Mesendoderm (in vitro differentiated cells): ENCODE results near the gene CLDN2.
A peak's percentile ranks its signal among the peaks of the same experiment; 100 is the strongest.
"Not testable (repeated sequence)": the region's sequence is repeated elsewhere in the genome, so short reads cannot be mapped to it uniquely, and the experiment has no call there.

Experiments
- DNase-seq: peaks from one replicate; pipeline ENCODE4 v3.0.0; 2013
- H2AK5ac ChIP-seq: 2 replicates; pipeline ENCODE4 v1.6.1; 2013; ENCODE audit warnings: low read length, inconsistent platforms
- H2BK120ac ChIP-seq: 2 replicates; pipeline ENCODE4 v1.6.1; 2013; ENCODE audit warnings: low read depth, mild to moderate bottlenecking, low read length, moderate library complexity, mixed read lengths
- H2BK15ac ChIP-seq: replicated peaks from 2 replicates; pipeline ENCODE4 v1.6.1; 2013; ENCODE audit warnings: low read depth, mild to moderate bottlenecking, moderate library complexity
- H2BK5ac ChIP-seq: 2 replicates; pipeline ENCODE4 v1.6.1; 2013; ENCODE audit warnings: low read length, inconsistent platforms
- H3K18ac ChIP-seq: 2 replicates; pipeline ENCODE4 v1.6.1; 2013; ENCODE audit warnings: mild to moderate bottlenecking, low read length, mixed read lengths
- H3K23ac ChIP-seq: one replicate; pipeline ENCODE4 v1.6.1; 2013; ENCODE audit warnings: low read length
- H3K27ac ChIP-seq: 2 replicates; pipeline ENCODE4 v1.5.1; 2013; ENCODE audit warnings: low read depth, mild to moderate bottlenecking, inconsistent platforms, low read length, moderate library complexity
- H3K27me3 ChIP-seq: 2 replicates; pipeline ENCODE4 v1.6.1; 2013; ENCODE audit warnings: low read length, control low read depth, mild to moderate bottlenecking, inconsistent platforms; ENCODE audit not compliant: insufficient read depth, poor library complexity
- H3K36me3 ChIP-seq: 2 replicates; pipeline ENCODE4 v1.6.1; 2013; ENCODE audit warnings: low read length, inconsistent platforms; ENCODE audit not compliant: control insufficient read depth, insufficient read depth
- H3K4ac ChIP-seq: one replicate; pipeline ENCODE4 v1.6.1; 2013; ENCODE audit warnings: low read depth, mild to moderate bottlenecking, low read length, moderate library complexity
- H3K4me1 ChIP-seq: 2 replicates; pipeline ENCODE4 v1.6.1; 2013; ENCODE audit warnings: low read depth, low read length, inconsistent platforms; ENCODE audit not compliant: control insufficient read depth
- H3K4me2 ChIP-seq: 2 replicates; pipeline ENCODE4 v1.6.1; 2013; ENCODE audit warnings: low read length
- H3K4me3 ChIP-seq: 2 replicates; pipeline ENCODE4 v1.5.1; 2013; ENCODE audit warnings: mild to moderate bottlenecking, low read length
- H3K56ac ChIP-seq: one replicate; pipeline ENCODE4 v1.6.1; 2013; ENCODE audit warnings: low read length
- H3K79me1 ChIP-seq: 2 replicates; pipeline ENCODE4 v1.6.1; 2013; ENCODE audit warnings: low read length, inconsistent platforms
- H3K79me2 ChIP-seq: 2 replicates; pipeline ENCODE4 v1.6.1; 2013; ENCODE audit warnings: mild to moderate bottlenecking, low read length; ENCODE audit not compliant: control insufficient read depth, insufficient read depth
- H3K9ac ChIP-seq: 2 replicates; pipeline ENCODE4 v1.6.1; 2013; ENCODE audit warnings: low read length, inconsistent platforms
- H4K5ac ChIP-seq: one replicate; pipeline ENCODE4 v1.6.1; 2013; ENCODE audit warnings: low read length
- H4K8ac ChIP-seq: one replicate; pipeline ENCODE4 v1.6.1; 2013; ENCODE audit warnings: low read depth, mild to moderate bottlenecking, control low read depth, low read length, moderate library complexity
- WGBS: extraction: QIAGEN DNeasy Blood & Tissue Kit; methylation state at CpG from one replicate; pipeline ENCODE4 v1.1.7; 2013; ENCODE audit warnings: low lambda C conversion rate, missing lambda C conversion rate; ENCODE audit not compliant: insufficient coverage; ENCODE audit errors: extremely low coverage; 5-methylcytosine and 5-hydroxymethylcytosine counted together

Gene CLDN2

GRCh38 chrX:106963111-106963510 lies 42.9 kb downstream of the CLDN2 start:
- Histone ChIP-seq H2BK5ac (no peak overlapping the region), H3K27ac (no peak overlapping the region), H2BK15ac (no peak overlapping the region), H3K18ac (no peak overlapping the region), H3K4ac (no peak overlapping the region), H3K9ac (no peak overlapping the region), H3K4me2 (no peak overlapping the region), H3K27me3 (no peaks in the 10 kb centered on the region), H3K36me3 (no peaks in the 10 kb centered on the region), H3K79me1 (no peaks in the 10 kb centered on the region), H2BK120ac (no peak overlapping the region), H3K4me3 (no peak overlapping the region), H3K4me1 (no peaks in the 10 kb centered on the region), H4K5ac (no peak overlapping the region), H2AK5ac (no peak overlapping the region), H3K56ac (no peak overlapping the region), H3K79me2 (no peaks in the 10 kb centered on the region), H4K8ac (no peak overlapping the region), H3K23ac (no peak overlapping the region)
- DNase-seq = no peak

- Histone ChIP-seq H3K4me1 (no peaks in the 10 kb centered on the region), H3K18ac (no peak overlapping the region), H2BK15ac (no peak overlapping the region), H3K27me3 (no peaks in the 10 kb centered on the region), H2BK5ac (no peak overlapping the region), H3K4me2 (no peak overlapping the region), H4K8ac (no peak overlapping the region), H3K9ac (no peak overlapping the region), H3K79me1 (no peaks in the 10 kb centered on the region), H3K79me2 (no peaks in the 10 kb centered on the region), H3K56ac (no peak overlapping the region), H3K36me3 (no peaks in the 10 kb centered on the region), H3K23ac (no peak overlapping the region), H2BK120ac (no peak overlapping the region), H3K4me3 (no peak overlapping the region), H3K27ac (no peak overlapping the region), H4K5ac (no peak overlapping the region), H3K4ac (no peak overlapping the region), H2AK5ac (no peak overlapping the region)
- no CpG with 5 or more reads among the region's 1 CpG for WGBS
- no peak for DNase-seq
Observed at GRCh38 chrX:106964290-106964689, 44.1 kb downstream of the CLDN2 start.

- H4K5ac ChIP-seq, H4K8ac ChIP-seq, H3K4me1 ChIP-seq, H3K18ac ChIP-seq, H3K27ac ChIP-seq, H2AK5ac ChIP-seq, H2BK15ac ChIP-seq, H3K23ac ChIP-seq, H2BK120ac ChIP-seq, H3K9ac ChIP-seq, H3K4me2 ChIP-seq, H3K4ac ChIP-seq, H3K27me3 ChIP-seq, H3K36me3 ChIP-seq, H3K79me1 ChIP-seq, H3K56ac ChIP-seq, H3K79me2 ChIP-seq, H3K4me3 ChIP-seq, H2BK5ac ChIP-seq: not testable (repeated sequence)
- WGBS = no CpG with 5 or more reads among the region's 6 CpGs
- DNase-seq = peak; percentile 47
Observed at GRCh38 chrX:106966547-106966946, 46.3 kb downstream of the CLDN2 start.

GRCh38 chrX:106972896-106973295 lies 52.7 kb downstream of the CLDN2 start:
- no peak overlapping the region for H4K8ac ChIP-seq
- no peak overlapping the region for H3K4me2 ChIP-seq
- no peaks in the 10 kb centered on the region for H3K4me1 ChIP-seq
- no peak overlapping the region for H3K27ac ChIP-seq
- no peak overlapping the region for H2BK15ac ChIP-seq
- no peak overlapping the region for H3K4me3 ChIP-seq
- no peak overlapping the region for H3K18ac ChIP-seq
- H2AK5ac ChIP-seq = no peak overlapping the region
- no peak overlapping the region for H3K56ac ChIP-seq
- H3K23ac ChIP-seq = no peak overlapping the region
- H2BK120ac ChIP-seq = no peak overlapping the region
- DNase-seq = no peak
- H3K36me3 ChIP-seq = no peaks in the 10 kb centered on the region
- no peak overlapping the region for H3K4ac ChIP-seq
- H2BK5ac ChIP-seq = no peak overlapping the region
- no peaks in the 10 kb centered on the region for H3K27me3 ChIP-seq
- H3K9ac ChIP-seq = no peak overlapping the region
- no peaks in the 10 kb centered on the region for H3K79me2 ChIP-seq
- no peaks in the 10 kb centered on the region for H3K79me1 ChIP-seq
- no peak overlapping the region for H4K5ac ChIP-seq

- Histone ChIP-seq H4K5ac (no peak overlapping the region), H2AK5ac (no peak overlapping the region)
- WGBS = no CpG with 5 or more reads among the region's 5 CpGs
Observed at GRCh38 chrX:106973433-106974149, 53.4 kb downstream of the CLDN2 start.

GRCh38 chrX:106976416-106976815 lies 56.2 kb downstream of the CLDN2 start:
- H2BK120ac ChIP-seq = no peak overlapping the region
- H3K4me1 ChIP-seq = no peaks in the 10 kb centered on the region
- no CpG with 5 or more reads among the region's 3 CpGs for WGBS
- no peak overlapping the region for H3K56ac ChIP-seq
- H3K18ac ChIP-seq = no peak overlapping the region
- no peak overlapping the region for H2AK5ac ChIP-seq
- H3K4me2 ChIP-seq = no peak overlapping the region
- no peak overlapping the region for H3K9ac ChIP-seq
- H3K27ac ChIP-seq = no peak overlapping the region
- H2BK15ac ChIP-seq = no peak overlapping the region
- no peaks in the 10 kb centered on the region for H3K79me1 ChIP-seq
- no peaks in the 10 kb centered on the region for H3K79me2 ChIP-seq
- no peak overlapping the region for H3K4ac ChIP-seq
- H3K23ac ChIP-seq = no peak overlapping the region
- DNase-seq = no peak
- H4K5ac ChIP-seq = no peak overlapping the region
- no peak overlapping the region for H4K8ac ChIP-seq
- H2BK5ac ChIP-seq = no peak overlapping the region
- no peak overlapping the region for H3K4me3 ChIP-seq
- no peaks in the 10 kb centered on the region for H3K36me3 ChIP-seq
- no peaks in the 10 kb centered on the region for H3K27me3 ChIP-seq

More at GRCh38 chrX:106973433-106974149, 53.4 kb downstream of the CLDN2 start:
- no peaks in the 10 kb centered on the region for H3K79me2 ChIP-seq
- H3K4me2 ChIP-seq = no peak overlapping the region
- no peak overlapping the region for H3K23ac ChIP-seq
- H3K4me1 ChIP-seq = no peaks in the 10 kb centered on the region
- no peak overlapping the region for H3K4me3 ChIP-seq
- no peaks in the 10 kb centered on the region for H3K36me3 ChIP-seq
- no peaks in the 10 kb centered on the region for H3K27me3 ChIP-seq
- no peak overlapping the region for H3K18ac ChIP-seq
- H3K9ac ChIP-seq = no peak overlapping the region
- no peak for DNase-seq
- no peak overlapping the region for H3K56ac ChIP-seq
- no peak overlapping the region for H3K27ac ChIP-seq
- H4K8ac ChIP-seq = no peak overlapping the region
- no peak overlapping the region for H2BK5ac ChIP-seq
- H2BK15ac ChIP-seq = no peak overlapping the region
- H2BK120ac ChIP-seq = no peak overlapping the region
- no peak overlapping the region for H3K4ac ChIP-seq
- no peaks in the 10 kb centered on the region for H3K79me1 ChIP-seq
